Gastrocnemius medialis (tissue), 4 donors: ENCODE results near the gene MPPED2.
"Not testable (repeated sequence)": the region's sequence is repeated elsewhere in the genome, so short reads cannot be mapped to it uniquely, and the experiment has no call there.

Experiments used
- POLR2A ChIP-seq, 2 donors: fragments of 450-650 bp; IDR thresholded peaks; one replicate each; pipeline ENCODE4 v1.6.1; 2017; ENCODE audit warnings: antibody characterized with exemption in 2 of 2, mild to moderate bottlenecking in 2 of 2, moderate library complexity in 2 of 2
- TF ChIP-seq, protein P1 (sequence below), 5 experiments: fragments of 450-650 bp in 3 of 5; fragments of 200-600 bp in 2 of 5; sonication (generic) in 2 of 5; IDR thresholded peaks in 4 of 5; conservative IDR thresholded peaks in 1 of 5; 1 replicate in 4 of 5; 2 replicates in 1 of 5; pipeline ENCODE4 v1.5.1; 2016 to 2019; ENCODE audit warnings: antibody characterized with exemption in 5 of 5, mild to moderate bottlenecking in 3 of 5, moderate library complexity in 3 of 5

DNA sequence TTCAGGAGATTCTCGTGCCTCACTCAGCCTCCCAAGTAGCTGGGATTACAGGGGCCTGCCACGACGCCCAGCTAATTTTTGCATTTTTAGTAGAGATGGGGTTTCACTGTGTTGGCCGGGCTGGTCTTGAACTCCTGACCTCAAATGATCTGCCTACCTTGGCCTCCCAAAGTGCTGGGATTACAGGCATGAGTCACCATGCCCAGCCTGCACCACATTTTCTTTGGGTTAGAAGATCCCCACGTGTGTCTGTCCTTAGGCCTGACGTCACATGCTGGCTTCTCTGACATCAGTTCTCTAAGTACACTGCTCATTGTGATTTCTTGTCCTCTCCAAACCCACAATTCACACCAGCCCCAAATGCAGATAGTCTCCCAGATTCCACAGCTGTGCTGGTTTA, 31.6 kb downstream of the MPPED2 start:
- TF ChIP-seq, protein P1, sequence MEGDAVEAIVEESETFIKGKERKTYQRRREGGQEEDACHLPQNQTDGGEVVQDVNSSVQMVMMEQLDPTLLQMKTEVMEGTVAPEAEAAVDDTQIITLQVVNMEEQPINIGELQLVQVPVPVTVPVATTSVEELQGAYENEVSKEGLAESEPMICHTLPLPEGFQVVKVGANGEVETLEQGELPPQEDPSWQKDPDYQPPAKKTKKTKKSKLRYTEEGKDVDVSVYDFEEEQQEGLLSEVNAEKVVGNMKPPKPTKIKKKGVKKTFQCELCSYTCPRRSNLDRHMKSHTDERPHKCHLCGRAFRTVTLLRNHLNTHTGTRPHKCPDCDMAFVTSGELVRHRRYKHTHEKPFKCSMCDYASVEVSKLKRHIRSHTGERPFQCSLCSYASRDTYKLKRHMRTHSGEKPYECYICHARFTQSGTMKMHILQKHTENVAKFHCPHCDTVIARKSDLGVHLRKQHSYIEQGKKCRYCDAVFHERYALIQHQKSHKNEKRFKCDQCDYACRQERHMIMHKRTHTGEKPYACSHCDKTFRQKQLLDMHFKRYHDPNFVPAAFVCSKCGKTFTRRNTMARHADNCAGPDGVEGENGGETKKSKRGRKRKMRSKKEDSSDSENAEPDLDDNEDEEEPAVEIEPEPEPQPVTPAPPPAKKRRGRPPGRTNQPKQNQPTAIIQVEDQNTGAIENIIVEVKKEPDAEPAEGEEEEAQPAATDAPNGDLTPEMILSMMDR (IDR thresholded peaks at IDR 0.05 in 4 of 5, conservative IDR thresholded peaks at IDR 0.05 in 1 of 5), result not testable (repeated sequence)
- TF ChIP-seq POLR2A (IDR thresholded peaks at IDR 0.05), result not testable (repeated sequence)
